HFFc6 (cell line): ENCODE measurements around the gene ZSCAN23. TPM values are rescaled to one million over a fixed set of nuclear protein-coding genes. Genes with fewer than 3 reads are reported as not detected.
"Not testable (repeated sequence)": the region's sequence is repeated elsewhere in the genome, so short reads cannot be mapped to it uniquely, and the experiment has no call there.

ENCODE experiments used
- DNase-seq: peaks from one replicate; pipeline ENCODE4 v3.0.0-alpha.2; 2018
- H3K27ac Mint-ChIP-seq: 2 replicates; pipeline ENCODE4 v1.8.0; 2020; ENCODE audit warnings: mild to moderate bottlenecking, mixed read lengths
- H3K27me3 Mint-ChIP-seq: 2 replicates; pipeline ENCODE4 v1.8.0; 2021; ENCODE audit warnings: mild to moderate bottlenecking, moderate library complexity, mixed read lengths; ENCODE audit not compliant: insufficient read depth
- H3K36me3 Mint-ChIP-seq: 2 replicates; pipeline ENCODE4 v1.8.0; 2021; ENCODE audit warnings: low read depth, mixed read lengths
- H3K4me1 Mint-ChIP-seq: 2 replicates; pipeline ENCODE4 v1.8.0; 2020; ENCODE audit warnings: low read depth, mixed read lengths
- H3K4me3 Mint-ChIP-seq: 2 replicates; pipeline ENCODE4 v1.8.0; 2020; ENCODE audit warnings: mild to moderate bottlenecking, moderate library complexity, mixed read lengths
- H3K9me3 Mint-ChIP-seq: 2 replicates; pipeline ENCODE4 v1.8.0; 2020; ENCODE audit warnings: mild to moderate bottlenecking, mixed read lengths
- total RNA-seq, 6 experiments: library from RNA; stranded (reverse); fragmentation: NEBNext Ultra II Directional; extraction: Animal tissue kit (Norgen Biotek cat#: 25700); gene quantifications; 2 replicates in 1 of 6; 3 replicates in 5 of 6; pipeline ENCODE4 v1.2.3, GENCODE V29; 2021
- TF ChIP-seq, protein P1 (sequence below): fragments of 200-600 bp; sonication (generic); IDR thresholded peaks from 2 replicates; pipeline ENCODE4 v1.5.0; 2021; ENCODE audit warnings: antibody characterized with exemption, mild to moderate bottlenecking

ZSCAN23 gene
- total RNA-seq, 6 experiments from 2014 or later: 0.48 to 1.5 (median 1.0) TPM

DNA sequence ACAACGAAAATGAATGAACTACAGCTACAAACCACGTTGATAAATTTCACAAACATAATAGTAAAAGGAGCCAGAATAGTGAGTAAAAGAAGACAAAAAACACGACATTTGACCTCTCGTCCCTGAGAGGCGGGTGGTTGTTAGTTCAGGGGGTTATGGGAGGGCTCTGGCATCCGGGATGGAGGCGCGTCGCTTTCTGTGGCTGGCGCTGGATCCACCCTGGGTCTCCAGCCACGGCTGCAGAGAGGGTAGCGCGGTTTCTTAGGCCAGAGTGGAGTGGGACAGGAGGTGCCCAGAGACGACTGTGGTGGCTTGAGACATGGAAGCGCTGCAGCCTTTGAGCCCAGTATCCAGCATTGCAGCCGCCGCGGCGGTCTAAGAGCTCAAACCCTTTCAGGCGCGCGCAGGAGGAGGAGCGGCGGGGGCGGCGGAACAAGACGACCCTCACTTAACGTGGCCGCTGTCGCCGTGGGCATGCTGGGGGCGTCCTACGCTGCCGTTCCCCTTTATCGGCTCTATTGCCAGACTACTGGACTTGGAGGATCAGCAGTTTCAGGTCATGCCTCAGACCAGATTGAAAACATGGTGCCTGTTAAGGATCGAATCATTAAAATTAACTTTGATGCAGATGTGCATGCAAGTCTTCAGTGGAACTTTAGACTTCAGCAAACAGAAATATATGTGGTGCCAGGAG lies 3.7 kb upstream of the ZSCAN23 start:
- H3K27ac Mint-ChIP-seq: no peak overlapping the region

DNA sequence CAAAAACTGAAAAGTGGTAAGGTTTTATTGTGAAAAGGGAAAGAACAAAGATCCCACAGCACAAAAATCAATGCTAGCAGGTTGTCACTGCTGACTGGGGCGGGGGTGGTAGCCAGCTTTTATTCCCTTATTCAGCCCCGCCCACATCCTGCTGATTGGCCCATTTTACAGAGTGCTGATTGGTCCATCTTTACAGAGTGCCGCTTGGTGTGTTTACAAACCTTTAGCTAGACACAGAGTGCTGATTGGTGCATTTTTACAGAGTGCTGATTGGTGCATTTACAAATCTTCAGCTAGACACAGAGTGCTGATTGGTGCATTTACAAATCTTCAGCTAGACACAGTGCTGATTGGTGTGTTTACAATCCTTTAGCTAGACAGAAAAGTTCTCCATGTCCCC lies 1.5 kb upstream of the ZSCAN23 start:
- not testable (repeated sequence) for H3K27me3 Mint-ChIP-seq, H3K36me3 Mint-ChIP-seq, H3K9me3 Mint-ChIP-seq, DNase-seq, H3K27ac Mint-ChIP-seq
- peaks cover 27% of the 10 kb centered on the region for H3K4me1 Mint-ChIP-seq
- peak overlapping the region; percentile 21; the same call in 1 of the 2 replicates for H3K4me3 Mint-ChIP-seq

More for the DNA sequence above, 3.7 kb upstream of the ZSCAN23 start:
- peaks cover 5% of the 10 kb centered on the region for H3K27me3 Mint-ChIP-seq
- no peak for DNase-seq
- peak overlapping the region; percentile 81 for H3K4me3 Mint-ChIP-seq
- H3K36me3 Mint-ChIP-seq: no peaks in the 10 kb centered on the region
- TF ChIP-seq, protein P1, sequence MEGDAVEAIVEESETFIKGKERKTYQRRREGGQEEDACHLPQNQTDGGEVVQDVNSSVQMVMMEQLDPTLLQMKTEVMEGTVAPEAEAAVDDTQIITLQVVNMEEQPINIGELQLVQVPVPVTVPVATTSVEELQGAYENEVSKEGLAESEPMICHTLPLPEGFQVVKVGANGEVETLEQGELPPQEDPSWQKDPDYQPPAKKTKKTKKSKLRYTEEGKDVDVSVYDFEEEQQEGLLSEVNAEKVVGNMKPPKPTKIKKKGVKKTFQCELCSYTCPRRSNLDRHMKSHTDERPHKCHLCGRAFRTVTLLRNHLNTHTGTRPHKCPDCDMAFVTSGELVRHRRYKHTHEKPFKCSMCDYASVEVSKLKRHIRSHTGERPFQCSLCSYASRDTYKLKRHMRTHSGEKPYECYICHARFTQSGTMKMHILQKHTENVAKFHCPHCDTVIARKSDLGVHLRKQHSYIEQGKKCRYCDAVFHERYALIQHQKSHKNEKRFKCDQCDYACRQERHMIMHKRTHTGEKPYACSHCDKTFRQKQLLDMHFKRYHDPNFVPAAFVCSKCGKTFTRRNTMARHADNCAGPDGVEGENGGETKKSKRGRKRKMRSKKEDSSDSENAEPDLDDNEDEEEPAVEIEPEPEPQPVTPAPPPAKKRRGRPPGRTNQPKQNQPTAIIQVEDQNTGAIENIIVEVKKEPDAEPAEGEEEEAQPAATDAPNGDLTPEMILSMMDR: no peak
- peaks cover 27% of the 10 kb centered on the region for H3K4me1 Mint-ChIP-seq
- H3K9me3 Mint-ChIP-seq: no peaks in the 10 kb centered on the region

DNA sequence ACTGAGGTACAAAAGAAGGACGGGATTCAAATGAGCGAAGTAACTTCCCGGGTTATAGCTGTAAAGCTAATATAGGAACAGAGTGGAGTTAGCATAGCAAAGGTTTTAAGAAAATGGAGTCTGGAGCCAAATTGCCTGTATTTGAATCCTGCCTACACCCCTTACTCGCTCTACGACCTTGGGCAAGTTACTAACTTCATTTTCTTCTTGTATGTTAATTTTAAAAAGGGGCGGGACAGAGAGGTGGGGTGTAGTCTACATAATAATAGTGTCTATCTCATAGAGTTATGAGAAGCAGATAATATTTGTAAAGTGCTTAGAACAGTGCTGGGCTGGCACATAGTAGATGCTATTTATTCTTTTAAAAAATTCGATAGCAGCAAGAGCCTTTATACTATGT lies 705 bp downstream of the ZSCAN23 start:
- TF ChIP-seq, protein P1: no peak
- peaks cover 27% of the 10 kb centered on the region for H3K4me1 Mint-ChIP-seq
- DNase-seq: no peak
- H3K4me3 Mint-ChIP-seq: peak overlapping the region; percentile 100
- H3K9me3 Mint-ChIP-seq: no peaks in the 10 kb centered on the region
- peak overlapping the region; percentile 99 for H3K27ac Mint-ChIP-seq
- peaks cover 5% of the 10 kb centered on the region for H3K27me3 Mint-ChIP-seq
- H3K36me3 Mint-ChIP-seq: no peaks in the 10 kb centered on the region

DNA sequence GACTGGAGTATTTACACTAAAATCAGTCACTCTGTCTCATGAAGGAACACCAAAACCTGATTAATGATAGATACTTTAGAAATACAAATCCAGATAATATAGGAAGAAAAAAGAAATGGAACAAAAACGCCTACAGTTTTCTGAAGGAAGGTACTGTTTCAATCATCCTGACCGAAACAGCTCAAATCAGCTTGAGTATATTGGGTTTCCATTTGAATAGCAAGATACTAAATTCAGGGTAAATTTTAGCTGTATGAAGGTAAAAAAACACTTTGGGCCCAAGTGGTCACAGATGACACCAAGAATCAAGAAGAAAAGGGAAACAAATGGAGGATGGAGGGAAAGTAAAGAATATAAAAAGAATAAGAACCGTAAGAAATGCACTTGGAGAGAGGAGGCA lies 6.9 kb downstream of the ZSCAN23 start:
- Mint-ChIP-seq H3K4me1 (no peaks in the 10 kb centered on the region), H3K4me3 (no peak overlapping the region)
- TF ChIP-seq, protein P1: no peak

DNA sequence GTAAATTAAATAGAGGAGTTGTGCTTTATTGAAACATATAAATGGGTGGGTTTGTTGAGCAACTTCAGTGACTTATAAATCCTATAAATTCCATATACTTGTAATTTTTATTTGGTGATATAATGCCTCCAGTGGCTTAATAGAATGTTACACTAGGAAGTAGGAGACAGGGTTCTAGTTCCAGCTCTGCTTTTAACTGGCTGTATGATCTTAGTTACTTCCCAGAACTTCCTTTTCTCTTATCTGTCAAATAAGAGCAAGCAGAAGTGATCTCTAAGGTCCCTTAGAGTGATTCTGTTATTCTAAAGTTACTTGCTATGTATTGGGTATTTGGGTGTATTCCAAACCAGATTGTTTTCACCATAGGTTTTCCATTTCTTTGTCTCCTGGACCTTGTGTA lies 10.2 kb downstream of the ZSCAN23 start:
- no peaks in the 10 kb centered on the region; the same call in 1 of the 2 replicates for H3K27me3 Mint-ChIP-seq
- no peak overlapping the region for H3K27ac Mint-ChIP-seq
- H3K9me3 Mint-ChIP-seq: no peaks in the 10 kb centered on the region
- H3K4me3 Mint-ChIP-seq: no peak overlapping the region
- H3K4me1 Mint-ChIP-seq: no peaks in the 10 kb centered on the region
- TF ChIP-seq, protein P1: peak; percentile 11; the same call in 1 of the 2 replicates
- peaks cover 5% of the 10 kb centered on the region; the same call in 1 of the 2 replicates for H3K36me3 Mint-ChIP-seq
- no peak for DNase-seq

More for the DNA sequence above, 6.9 kb downstream of the ZSCAN23 start:
- DNase-seq: no peak
- Mint-ChIP-seq H3K9me3 (no peaks in the 10 kb centered on the region), H3K27ac (no peak overlapping the region), H3K36me3 (peaks cover 5% of the 10 kb centered on the region; the same call in 1 of the 2 replicates), H3K27me3 (no peaks in the 10 kb centered on the region)

DNA sequence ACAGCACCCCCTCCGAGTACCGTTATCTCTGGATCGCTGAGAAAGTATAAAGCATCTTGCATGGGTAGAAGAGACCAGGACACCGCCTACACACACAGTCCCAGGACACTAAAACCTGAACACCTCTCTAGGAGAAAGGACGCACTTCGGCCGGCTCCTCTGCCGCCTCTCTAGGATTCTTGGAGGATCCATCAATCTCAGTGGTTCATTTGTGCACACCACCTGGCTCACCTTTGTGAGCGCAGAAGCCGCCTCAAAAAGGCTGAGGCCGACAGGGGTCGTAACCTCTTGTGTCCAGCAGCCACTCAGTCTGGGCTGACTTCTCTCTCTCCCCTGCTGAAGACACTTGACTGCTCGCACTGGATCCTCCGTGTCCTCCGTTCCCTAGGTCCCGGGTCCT lies 13.5 kb downstream of the ZSCAN23 start:
- DNase-seq: no peak
- TF ChIP-seq, protein P1: no peak
- H3K4me3 Mint-ChIP-seq: no peak overlapping the region
- peaks cover 10% of the 10 kb centered on the region; the same call in 1 of the 2 replicates for H3K36me3 Mint-ChIP-seq
- H3K27ac Mint-ChIP-seq: no peak overlapping the region
- H3K4me1 Mint-ChIP-seq: no peaks in the 10 kb centered on the region; the same call in 1 of the 2 replicates
- H3K27me3 Mint-ChIP-seq: no peaks in the 10 kb centered on the region; the same call in 1 of the 2 replicates
- no peaks in the 10 kb centered on the region; the same call in 1 of the 2 replicates for H3K9me3 Mint-ChIP-seq
